HEK293 (cell line): Measurements from ENCODE around the gene NTN3.
A peak's percentile ranks its signal among the peaks of the same experiment; 100 is the strongest.

ENCODE experiments used
- CTCF ChIA-PET: fragments of 350-600 bp; formaldehyde crosslinking; extraction: SDS; loops from one replicate; lab custom pipeline; 2021; ENCODE audit warnings: antibody characterized with exemption; lab: Yijun Ruan, JAX
- POLR2A ChIA-PET: fragments of 300-600 bp; formaldehyde crosslinking; extraction: SDS; loops from one replicate; lab custom pipeline; 2020; ENCODE audit warnings: antibody characterized with exemption, inconsistent platforms; lab: Yijun Ruan, JAX
- H3K27ac ChIP-seq: fragments of 200-500 bp; sonication (Bioruptor generic); 2 replicates; pipeline ENCODE4 v1.5.1; 2014; ENCODE audit warnings: low read depth, low read length, control low read depth, inconsistent platforms; ENCODE audit errors: extremely low read depth
- H3K36me3 ChIP-seq, 2 experiments: fragments of 200-500 bp in 1 of 2; sonication (Bioruptor generic) in 1 of 2; 1 replicate in 1 of 2; 2 replicates in 1 of 2; pipeline ENCODE4 v1.5.1; 2014 to 2017; ENCODE audit warnings: inconsistent platforms in 2 of 2, low read length in 2 of 2; ENCODE audit not compliant: control insufficient read depth in 2 of 2, insufficient read depth in 1 of 2
- H3K4me1 ChIP-seq: fragments of 200-500 bp; sonication (Bioruptor generic); 2 replicates; pipeline ENCODE4 v1.5.1; 2014; ENCODE audit warnings: mild to moderate bottlenecking, low read length, inconsistent platforms; ENCODE audit not compliant: control insufficient read depth, insufficient read depth
- H3K4me3 ChIP-seq: 2 replicates; pipeline ENCODE4 v1.5.1; 2011; ENCODE audit warnings: low read depth, mild to moderate bottlenecking, control low read depth, low read length, moderate library complexity
- H3K9me3 ChIP-seq: fragments of 200-500 bp; sonication (Bioruptor generic); 2 replicates; pipeline ENCODE4 v1.5.1; 2014; ENCODE audit warnings: low read depth, low read length, inconsistent platforms; ENCODE audit not compliant: control insufficient read depth, insufficient read depth
- EGR2 ChIP-seq: fragments of 450-650 bp; formaldehyde crosslinking; IDR thresholded peaks from 2 replicates; pipeline ENCODE4 v1.5.1; 2016; ENCODE audit warnings: low read depth, missing biosample characterization, missing genetic modification characterization
- KLF16 ChIP-seq: fragments of 450-650 bp; formaldehyde crosslinking; IDR thresholded peaks from 2 replicates; pipeline ENCODE4 v1.5.1; 2017; ENCODE audit warnings: missing biosample characterization, missing genetic modification characterization
- OSR2 ChIP-seq: fragments of 450-650 bp; formaldehyde crosslinking; IDR thresholded peaks from 2 replicates; pipeline ENCODE4 v1.5.1; 2016; ENCODE audit warnings: missing biosample characterization, missing genetic modification characterization
- SALL2 ChIP-seq: fragments of 450-650 bp; formaldehyde crosslinking; IDR thresholded peaks from 2 replicates; pipeline ENCODE4 v1.5.0; 2017; ENCODE audit warnings: missing biosample characterization, mild to moderate bottlenecking, missing genetic modification characterization, borderline replicate concordance
- SP2 ChIP-seq: fragments of 450-650 bp; formaldehyde crosslinking; IDR thresholded peaks from 2 replicates; pipeline ENCODE4 v1.5.1; 2016; ENCODE audit warnings: missing biosample characterization, missing genetic modification characterization
- SP3 ChIP-seq: fragments of 450-650 bp; formaldehyde crosslinking; IDR thresholded peaks from 2 replicates; pipeline ENCODE4 v1.5.1; 2016; ENCODE audit warnings: missing biosample characterization, missing genetic modification characterization
- ZBTB17 ChIP-seq: fragments of 450-650 bp; formaldehyde crosslinking; IDR thresholded peaks from 2 replicates; pipeline ENCODE4 v1.5.1; 2016; ENCODE audit warnings: missing biosample characterization, missing genetic modification characterization
- ZFHX2 ChIP-seq: fragments of 450-650 bp; formaldehyde crosslinking; conservative IDR thresholded peaks from 2 replicates; pipeline ENCODE4 v1.5.1; 2016; ENCODE audit warnings: missing biosample characterization, missing genetic modification characterization
- ZNF155 ChIP-seq: fragments of 450-650 bp; formaldehyde crosslinking; IDR thresholded peaks from 2 replicates; pipeline ENCODE4 v1.5.1; 2016; ENCODE audit warnings: missing biosample characterization, missing genetic modification characterization
- ZNF184 ChIP-seq: fragments of 450-650 bp; IDR thresholded peaks from 2 replicates; pipeline ENCODE4 v1.5.1; 2018; ENCODE audit warnings: missing biosample characterization, mild to moderate bottlenecking, missing genetic modification characterization
- ZNF311 ChIP-seq: fragments of 450-650 bp; formaldehyde crosslinking; IDR thresholded peaks from 2 replicates; pipeline ENCODE4 v1.5.1; 2017; ENCODE audit warnings: missing biosample characterization, missing genetic modification characterization, borderline replicate concordance
- ZNF433 ChIP-seq: fragments of 450-650 bp; formaldehyde crosslinking; IDR thresholded peaks from 2 replicates; pipeline ENCODE4 v1.5.1; 2016; ENCODE audit warnings: missing biosample characterization, missing genetic modification characterization, low read depth
- ZNF449 ChIP-seq: fragments of 450-650 bp; formaldehyde crosslinking; IDR thresholded peaks from 2 replicates; pipeline ENCODE4 v1.5.1; 2017; ENCODE audit warnings: missing biosample characterization, mild to moderate bottlenecking, missing genetic modification characterization, moderate library complexity
- ZNF529 ChIP-seq: fragments of 450-650 bp; formaldehyde crosslinking; IDR thresholded peaks from 2 replicates; pipeline ENCODE4 v1.5.1; 2017; ENCODE audit warnings: missing genetic modification characterization, missing biosample characterization; ENCODE audit not compliant: insufficient replicate concordance
- ZNF560 ChIP-seq: fragments of 450-650 bp; formaldehyde crosslinking; IDR thresholded peaks from 2 replicates; pipeline ENCODE4 v1.5.1; 2017; ENCODE audit warnings: missing biosample characterization, missing genetic modification characterization, borderline replicate concordance
- ZNF654 ChIP-seq: fragments of 450-650 bp; formaldehyde crosslinking; IDR thresholded peaks from 2 replicates; pipeline ENCODE4 v1.5.1; 2016; ENCODE audit warnings: low read depth, missing biosample characterization, missing genetic modification characterization
- ZNF677 ChIP-seq: fragments of 450-650 bp; IDR thresholded peaks from 2 replicates; pipeline ENCODE4 v1.5.0; 2018; ENCODE audit warnings: missing biosample characterization, mild to moderate bottlenecking, missing genetic modification characterization, moderate library complexity
- TF ChIP-seq, protein P1 (sequence below): IDR thresholded peaks from 2 replicates; pipeline ENCODE4 v1.6.1; 2011; ENCODE audit warnings: mild to moderate bottlenecking, low read depth, low read length, borderline replicate concordance
- TF ChIP-seq, protein P2 (sequence below): fragments of 450-650 bp; formaldehyde crosslinking; IDR thresholded peaks from 2 replicates; pipeline ENCODE4 v1.5.1; 2016; ENCODE audit warnings: missing biosample characterization, missing genetic modification characterization

NTN3 gene

GRCh38 chr16:2487903-2488531 is 16.9 kb downstream of the NTN3 start:
- Histone ChIP-seq H3K4me3 (no peak overlapping the region), H3K9me3 (no peaks in the 10 kb centered on the region), H3K36me3 (peaks cover 0 to 8% of the 10 kb centered on the region in 2 experiments; a peak in 2 of 3 replicates), H3K27ac (no peak overlapping the region), H3K4me1 (no peaks in the 10 kb centered on the region; the same call in 1 of the 2 replicates)
- CTCF ChIA-PET: interaction anchor here (2.4 kb wide), 1 partner anchor 13 kb away, joined by 24 read pairs; no protein-coding TSS in a partner anchor
- POLR2A ChIA-PET: interaction anchor here (1.2 kb wide), 1 partner anchor 13 kb away, joined by 3 read pairs; the partner anchor contains the start of gene TBC1D24
- TF ChIP-seq ZNF677 (tag by site-specific recombination) (no peak), ZFHX2 (tag by site-specific recombination) (peak; percentile 86), SALL2 (tag by site-specific recombination) (no peak), ZNF560 (tag by site-specific recombination) (no peak), ZNF529 (tag by site-specific recombination) (no peak), ZNF311 (tag by site-specific recombination) (no peak), EGR2 (tag by site-specific recombination) (peak; percentile 82), ZNF449 (no peak), ZBTB17 (no peak), ZNF654 (tag by site-specific recombination) (no peak), ZNF433 (no peak), OSR2 (no peak), SP3 (tag by site-specific recombination) (no peak), SP2 (tag by site-specific recombination) (0 out of 2 replicates have a peak, but pooled peaks have one; percentile 10)

DNA sequence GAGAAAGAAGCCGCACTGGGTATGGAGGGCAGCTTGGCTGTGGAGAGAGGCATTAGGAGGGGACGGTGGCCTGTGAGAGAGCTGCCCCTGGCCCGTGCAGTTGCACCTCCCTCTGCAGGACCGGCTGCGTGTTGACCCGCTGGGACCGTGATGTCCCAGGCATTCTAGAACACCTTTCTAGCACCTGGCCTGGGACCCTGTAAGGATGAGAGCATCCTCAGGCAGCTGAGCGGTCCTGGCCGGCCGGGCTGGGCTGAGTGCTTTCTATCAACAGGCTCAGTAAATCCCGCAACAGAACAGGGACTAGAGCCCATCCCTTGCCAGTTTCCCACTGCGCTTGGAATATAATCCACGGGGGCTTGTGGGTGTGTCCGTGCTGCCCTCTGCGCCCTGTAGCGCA is 18.5 kb downstream of the NTN3 start:
- CTCF ChIA-PET: interaction anchor here (2.4 kb wide), 1 partner anchor 12 kb away, joined by 24 read pairs; no protein-coding TSS in a partner anchor
- Histone ChIP-seq H3K4me1 (no peaks in the 10 kb centered on the region; the same call in 1 of the 2 replicates), H3K4me3 (no peak overlapping the region), H3K27ac (no peak overlapping the region), H3K36me3 (peaks cover 0 to 8% of the 10 kb centered on the region in 2 experiments; a peak in 2 of 3 replicates), H3K9me3 (no peaks in the 10 kb centered on the region)
- no peak for TF ChIP-seq ZNF155 (tag by site-specific recombination)
- no peak for TF ChIP-seq ZNF184 (tag by site-specific recombination)
- TF ChIP-seq, protein P1, sequence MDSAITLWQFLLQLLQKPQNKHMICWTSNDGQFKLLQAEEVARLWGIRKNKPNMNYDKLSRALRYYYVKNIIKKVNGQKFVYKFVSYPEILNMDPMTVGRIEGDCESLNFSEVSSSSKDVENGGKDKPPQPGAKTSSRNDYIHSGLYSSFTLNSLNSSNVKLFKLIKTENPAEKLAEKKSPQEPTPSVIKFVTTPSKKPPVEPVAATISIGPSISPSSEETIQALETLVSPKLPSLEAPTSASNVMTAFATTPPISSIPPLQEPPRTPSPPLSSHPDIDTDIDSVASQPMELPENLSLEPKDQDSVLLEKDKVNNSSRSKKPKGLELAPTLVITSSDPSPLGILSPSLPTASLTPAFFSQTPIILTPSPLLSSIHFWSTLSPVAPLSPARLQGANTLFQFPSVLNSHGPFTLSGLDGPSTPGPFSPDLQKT: no peak
- TF ChIP-seq KLF16: no peak
- TF ChIP-seq, protein P2, sequence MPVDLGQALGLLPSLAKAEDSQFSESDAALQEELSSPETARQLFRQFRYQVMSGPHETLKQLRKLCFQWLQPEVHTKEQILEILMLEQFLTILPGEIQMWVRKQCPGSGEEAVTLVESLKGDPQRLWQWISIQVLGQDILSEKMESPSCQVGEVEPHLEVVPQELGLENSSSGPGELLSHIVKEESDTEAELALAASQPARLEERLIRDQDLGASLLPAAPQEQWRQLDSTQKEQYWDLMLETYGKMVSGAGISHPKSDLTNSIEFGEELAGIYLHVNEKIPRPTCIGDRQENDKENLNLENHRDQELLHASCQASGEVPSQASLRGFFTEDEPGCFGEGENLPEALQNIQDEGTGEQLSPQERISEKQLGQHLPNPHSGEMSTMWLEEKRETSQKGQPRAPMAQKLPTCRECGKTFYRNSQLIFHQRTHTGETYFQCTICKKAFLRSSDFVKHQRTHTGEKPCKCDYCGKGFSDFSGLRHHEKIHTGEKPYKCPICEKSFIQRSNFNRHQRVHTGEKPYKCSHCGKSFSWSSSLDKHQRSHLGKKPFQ (tag by site-specific recombination): no peak
- POLR2A ChIA-PET: no interaction called here
